Activated CD8-positive, alpha-beta memory T cell treated with anti-CD3 and anti-CD28 coated beads, Interleukin-2, amount 10 ng/mL, durations not matched to agents 7 days and 5 days (primary cell): ENCODE measurements around the gene DHX9. TPM values are rescaled to one million over a fixed set of nuclear protein-coding genes. Genes with fewer than 3 reads are reported as not detected.

Experiments
- ATAC-seq: fragments of 150-1000 bp; cut with Tn5 transposase; one replicate; pipeline ENCODE4 v1.10.0; 2021; ENCODE audit warnings: moderate library complexity
- CTCF ChIA-PET: fragments of 350-600 bp; sonication (Branson Sonifier 250); formaldehyde crosslinking; loops from one replicate; lab custom pipeline; 2021; ENCODE audit warnings: antibody characterized with exemption; lab: Charles Lee
- DNase-seq: peaks from one replicate; pipeline ENCODE4 v3.0.0-alpha.2; 2020
- H3K27ac Mint-ChIP-seq: one replicate; pipeline ENCODE4 v1.8.0; 2021; ENCODE audit warnings: mild to moderate bottlenecking, mixed read lengths
- H3K27me3 Mint-ChIP-seq: one replicate; pipeline ENCODE4 v1.8.0; 2021; ENCODE audit warnings: mixed read lengths
- H3K36me3 Mint-ChIP-seq: one replicate; pipeline ENCODE4 v1.8.0; 2021; ENCODE audit warnings: mild to moderate bottlenecking, mixed read lengths
- H3K4me1 Mint-ChIP-seq: one replicate; pipeline ENCODE4 v1.8.0; 2021; ENCODE audit warnings: mixed read lengths
- H3K4me3 Mint-ChIP-seq: one replicate; pipeline ENCODE4 v1.8.0; 2021; ENCODE audit warnings: mild to moderate bottlenecking, moderate library complexity, mixed read lengths
- H3K9me3 Mint-ChIP-seq: one replicate; pipeline ENCODE4 v1.8.0; 2022; ENCODE audit warnings: low read depth, mixed read lengths
- total RNA-seq, 2 experiments: library from RNA; stranded (reverse); gene quantifications; one replicate each; pipeline ENCODE4 v1.2.3, GENCODE V29; 2021

DHX9 gene
- total RNA-seq, 2 experiments from 2014 or later, result 196 to 267 TPM

DNA sequence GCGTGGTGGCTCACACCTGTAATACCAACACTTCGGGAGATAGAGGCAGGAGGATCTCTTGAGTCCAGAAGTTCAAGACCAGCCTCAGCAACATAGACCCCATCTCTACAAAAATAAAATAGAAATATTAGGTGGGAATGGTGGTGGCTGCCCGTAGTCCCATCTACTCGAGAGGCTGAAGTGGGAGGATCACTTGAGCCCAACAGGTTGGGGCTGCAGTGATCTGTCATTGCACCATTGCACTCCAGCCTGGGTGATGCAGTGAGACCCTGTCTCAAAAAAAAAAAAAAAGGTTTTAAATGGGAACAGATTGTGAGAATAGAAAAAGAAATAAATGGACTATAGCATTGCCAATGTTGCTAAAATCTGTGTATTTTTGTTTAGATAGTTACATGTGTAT, 11.2 kb downstream of the DHX9 start:
- CTCF ChIA-PET, result no interaction called here
- H3K4me1 Mint-ChIP-seq, result peaks cover 44% of the 10 kb centered on the region
- DNase-seq (no peak), ATAC-seq (no peak)
- H3K27ac Mint-ChIP-seq, result no peak overlapping the region
- no peaks in the 10 kb centered on the region for H3K27me3 Mint-ChIP-seq
- no peaks in the 10 kb centered on the region for H3K9me3 Mint-ChIP-seq
- peaks cover 72% of the 10 kb centered on the region for H3K36me3 Mint-ChIP-seq
- no peak overlapping the region for H3K4me3 Mint-ChIP-seq

DNA sequence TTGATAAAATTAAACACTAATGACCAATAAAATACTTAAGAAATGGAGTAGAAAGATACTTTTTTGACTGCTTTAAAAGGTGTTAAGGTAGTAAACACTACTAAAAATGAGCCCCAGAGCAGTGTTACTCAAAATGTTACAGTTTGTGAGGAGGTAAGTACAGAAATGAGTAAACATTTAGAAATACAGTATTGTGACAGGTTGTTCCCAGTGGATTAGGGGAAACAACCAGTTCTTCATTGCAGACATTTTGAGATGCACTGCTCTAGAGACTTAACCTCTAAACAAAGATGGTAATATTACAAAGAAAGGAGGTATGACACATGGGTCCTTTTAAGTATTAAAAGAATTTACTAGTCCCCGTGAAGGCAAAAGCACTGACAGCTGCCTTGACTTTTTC, 12.7 kb downstream of the DHX9 start:
- no peaks in the 10 kb centered on the region for H3K27me3 Mint-ChIP-seq
- H3K4me3 Mint-ChIP-seq, result no peak overlapping the region
- no peaks in the 10 kb centered on the region for H3K9me3 Mint-ChIP-seq
- CTCF ChIA-PET, result no interaction called here
- peaks cover 71% of the 10 kb centered on the region for H3K36me3 Mint-ChIP-seq
- ATAC-seq (no peak), DNase-seq (no peak)
- H3K4me1 Mint-ChIP-seq, result peaks cover 35% of the 10 kb centered on the region
- no peak overlapping the region for H3K27ac Mint-ChIP-seq

DNA sequence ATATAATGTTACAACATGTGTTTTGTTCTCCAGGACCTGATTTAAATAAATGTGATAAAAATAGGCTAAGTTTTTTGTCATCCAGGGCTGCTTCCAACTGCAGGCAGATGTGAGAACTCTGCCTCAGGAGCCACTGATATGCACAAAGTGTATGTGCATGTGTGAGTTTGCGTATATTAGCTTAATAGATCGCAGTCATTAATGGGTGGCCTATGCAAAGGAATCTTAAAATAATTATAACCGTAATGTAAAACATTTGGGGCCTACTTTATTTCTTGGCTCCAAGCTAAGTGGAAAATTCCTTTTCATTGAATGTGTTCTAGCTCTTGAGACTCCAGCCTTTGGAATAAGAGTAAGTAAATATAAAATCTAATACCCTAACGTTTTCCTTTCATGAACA, 16.8 kb downstream of the DHX9 start:
- DNase-seq (no peak), ATAC-seq (no peak)
- CTCF ChIA-PET, result no interaction called here
- Mint-ChIP-seq H3K27me3 (no peaks in the 10 kb centered on the region), H3K9me3 (no peaks in the 10 kb centered on the region), H3K36me3 (peaks cover 72% of the 10 kb centered on the region), H3K27ac (no peak overlapping the region), H3K4me3 (no peak overlapping the region), H3K4me1 (peaks cover 9% of the 10 kb centered on the region)

DNA sequence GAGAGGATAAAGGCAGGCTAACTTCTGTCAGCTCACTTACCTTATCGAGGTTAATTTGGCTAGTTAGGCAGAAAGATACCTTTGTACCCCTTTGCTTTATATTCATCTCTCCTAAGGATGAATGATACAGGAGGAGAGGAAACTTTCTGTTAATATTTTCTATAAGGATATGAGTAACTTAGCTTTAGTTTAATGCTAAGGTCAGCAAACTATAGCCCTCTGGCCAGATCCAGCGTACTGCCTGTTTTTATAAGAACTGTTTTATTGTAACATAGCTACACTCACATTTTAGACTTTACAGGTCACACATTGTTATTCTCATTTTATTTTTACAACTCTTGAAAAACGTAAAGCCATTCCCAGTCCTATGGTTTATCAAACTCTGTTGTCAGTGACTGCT, 18.1 kb downstream of the DHX9 start:
- Mint-ChIP-seq H3K4me1 (peaks cover 17% of the 10 kb centered on the region), H3K27me3 (no peaks in the 10 kb centered on the region), H3K27ac (no peak overlapping the region), H3K9me3 (no peaks in the 10 kb centered on the region), H3K36me3 (peaks cover 76% of the 10 kb centered on the region), H3K4me3 (no peak overlapping the region)
- DNase-seq, result no peak
- CTCF ChIA-PET, result interaction anchor here (1.1 kb wide), 1 partner anchor 18 kb away, joined by 3 read pairs; no protein-coding TSS in a partner anchor
- no peak for ATAC-seq

DNA sequence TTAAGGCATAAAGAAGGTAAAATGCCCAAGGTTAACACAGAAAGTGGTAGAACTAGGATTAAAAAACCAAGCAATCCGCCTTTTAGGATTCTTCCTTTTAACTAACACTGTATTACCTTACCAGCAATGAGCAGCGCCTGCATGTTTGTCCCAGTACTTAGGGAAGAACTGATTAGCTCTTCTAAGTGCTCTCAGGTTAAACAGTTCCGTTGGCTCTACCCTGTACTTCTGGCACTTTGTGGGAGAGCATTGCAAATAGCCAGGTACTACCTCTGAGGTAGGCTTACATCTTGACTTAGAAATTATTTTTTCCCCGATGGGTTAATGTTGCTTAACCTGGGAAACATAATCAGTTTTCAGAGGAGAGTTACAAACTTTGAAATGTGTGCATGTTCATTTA, 21.5 kb downstream of the DHX9 start:
- peaks cover 73% of the 10 kb centered on the region for H3K36me3 Mint-ChIP-seq
- H3K9me3 Mint-ChIP-seq, result no peaks in the 10 kb centered on the region
- CTCF ChIA-PET, result no interaction called here
- peaks cover 20% of the 10 kb centered on the region for H3K4me1 Mint-ChIP-seq
- DNase-seq (no peak), ATAC-seq (no peak)
- H3K4me3 Mint-ChIP-seq, result no peak overlapping the region
- H3K27me3 Mint-ChIP-seq, result no peaks in the 10 kb centered on the region
- no peak overlapping the region for H3K27ac Mint-ChIP-seq

DNA sequence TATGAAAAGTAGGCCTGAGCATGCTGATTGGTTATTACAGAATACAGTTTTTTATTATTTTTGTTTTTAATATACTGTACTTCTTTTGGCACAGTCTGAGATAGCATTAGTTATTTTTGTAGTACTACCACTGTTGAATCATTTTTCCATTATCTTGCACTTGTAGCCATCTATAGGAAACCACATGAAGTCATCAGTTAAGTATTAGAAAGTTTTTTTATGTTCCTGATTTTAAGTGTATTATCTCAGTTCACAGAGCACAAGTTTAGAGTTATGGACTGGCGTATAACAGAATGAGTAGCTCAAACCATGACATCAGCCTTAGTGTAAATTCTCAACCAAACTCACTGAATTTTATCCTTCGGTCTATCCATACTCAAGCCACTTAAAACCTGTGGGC, 22.8 kb downstream of the DHX9 start:
- no peaks in the 10 kb centered on the region for H3K27me3 Mint-ChIP-seq
- peaks cover 80% of the 10 kb centered on the region for H3K36me3 Mint-ChIP-seq
- CTCF ChIA-PET, result interaction anchor here (0.7 kb wide), 1 partner anchor 27 kb away, joined by 3 read pairs; no protein-coding TSS in a partner anchor
- H3K9me3 Mint-ChIP-seq, result no peaks in the 10 kb centered on the region
- ATAC-seq, result peak; percentile 42
- peaks cover 22% of the 10 kb centered on the region for H3K4me1 Mint-ChIP-seq
- no peak overlapping the region for H3K4me3 Mint-ChIP-seq
- DNase-seq, result no peak
- H3K27ac Mint-ChIP-seq, result peak overlapping the region; percentile 45

DNA sequence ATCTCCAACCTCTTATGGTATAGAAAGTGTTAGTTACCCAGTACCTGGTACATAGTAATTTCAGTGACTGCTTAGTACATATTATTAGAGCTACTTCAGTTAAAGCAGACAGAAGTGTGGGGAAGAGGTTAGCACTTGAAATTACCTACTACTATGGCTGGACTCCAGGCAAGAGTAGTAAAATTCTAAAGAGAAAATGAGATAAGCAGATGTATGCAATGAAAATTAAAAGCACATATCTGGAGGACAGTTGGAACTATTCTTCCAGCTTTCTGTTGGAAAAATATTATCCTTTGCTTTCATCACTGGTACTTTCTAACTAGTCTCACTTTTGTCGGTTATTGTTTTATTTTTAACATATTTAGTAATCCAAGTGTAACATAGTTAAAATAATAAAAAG, 23.7 kb downstream of the DHX9 start:
- ATAC-seq, result no peak
- Mint-ChIP-seq H3K27me3 (no peaks in the 10 kb centered on the region), H3K9me3 (no peaks in the 10 kb centered on the region), H3K36me3 (peaks cover 79% of the 10 kb centered on the region), H3K4me1 (peaks cover 22% of the 10 kb centered on the region), H3K4me3 (no peak overlapping the region), H3K27ac (no peak overlapping the region)
- no peak for DNase-seq
- CTCF ChIA-PET, result no interaction called here

DNA sequence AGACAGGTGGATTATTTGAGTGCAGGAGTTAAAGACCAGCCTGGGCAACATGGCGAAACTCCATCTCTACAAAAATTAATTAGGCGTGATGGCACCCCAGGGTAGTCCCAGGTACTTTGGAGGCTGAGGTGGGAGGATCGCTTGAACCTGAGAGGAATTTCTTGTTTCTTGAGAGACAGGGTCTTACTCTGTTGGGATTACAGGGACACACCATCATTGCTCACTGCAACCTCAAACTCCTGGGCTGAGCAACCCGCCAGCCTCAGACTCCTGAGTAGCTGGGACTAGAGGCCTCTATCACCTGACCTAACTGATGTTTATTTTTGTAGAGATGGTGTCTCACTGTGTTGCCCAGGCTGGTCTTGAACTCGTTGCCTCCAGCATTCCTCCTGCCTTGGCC, 24.8 kb downstream of the DHX9 start:
- Mint-ChIP-seq H3K9me3 (no peaks in the 10 kb centered on the region), H3K27ac (no peak overlapping the region), H3K27me3 (no peaks in the 10 kb centered on the region), H3K4me1 (peaks cover 20% of the 10 kb centered on the region), H3K36me3 (peaks cover 75% of the 10 kb centered on the region), H3K4me3 (no peak overlapping the region)
- ATAC-seq (no peak), DNase-seq (no peak)
- CTCF ChIA-PET, result no interaction called here

DNA sequence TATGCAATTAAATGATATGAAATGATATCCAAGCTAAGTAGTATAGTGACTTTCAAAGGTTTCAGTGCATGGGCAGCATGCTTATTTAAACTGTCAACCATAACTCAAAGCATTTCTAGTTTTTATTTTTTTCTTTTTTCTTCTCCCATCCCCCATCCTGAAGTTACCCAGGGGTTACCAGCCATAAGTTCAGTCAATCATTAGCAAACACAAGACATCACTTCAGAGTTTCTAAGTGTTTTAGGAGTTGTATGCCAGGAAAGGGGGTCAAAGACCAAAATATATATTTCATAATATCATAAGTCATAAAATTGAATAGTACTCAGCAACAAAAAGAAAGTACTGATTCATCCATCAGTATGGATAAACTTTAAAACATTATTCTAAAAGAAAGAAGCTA, 28.7 kb downstream of the DHX9 start:
- Mint-ChIP-seq H3K27ac (no peak overlapping the region), H3K4me3 (no peak overlapping the region), H3K36me3 (peaks cover 73% of the 10 kb centered on the region), H3K27me3 (no peaks in the 10 kb centered on the region), H3K9me3 (no peaks in the 10 kb centered on the region), H3K4me1 (peaks cover 4% of the 10 kb centered on the region)
- DNase-seq, result no peak
- CTCF ChIA-PET, result no interaction called here
- no peak for ATAC-seq

DNA sequence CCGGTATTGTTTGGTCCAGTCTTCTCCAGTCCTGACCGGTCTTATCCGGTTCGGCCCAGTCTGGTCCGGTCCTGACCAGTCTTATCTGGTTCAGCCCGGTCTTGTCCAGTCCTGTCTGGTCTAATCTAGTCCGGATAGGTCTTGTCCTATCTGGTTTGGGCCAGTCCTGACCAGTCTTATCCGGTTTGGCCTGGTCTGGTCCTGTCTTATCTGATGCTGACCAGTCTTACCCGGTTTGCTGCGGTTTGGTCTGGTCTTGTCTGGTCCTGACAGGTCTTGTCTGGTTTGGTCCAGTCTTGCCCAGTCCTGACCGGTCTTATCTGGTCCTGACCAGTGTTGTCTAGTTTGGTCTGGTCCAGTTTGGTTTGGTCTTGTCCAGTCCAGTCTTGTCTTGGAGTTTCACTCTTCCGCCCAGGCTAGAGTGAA, 30.1 kb downstream of the DHX9 start:
- ATAC-seq, result no peak
- Mint-ChIP-seq H3K27me3 (no peaks in the 10 kb centered on the region), H3K9me3 (no peaks in the 10 kb centered on the region), H3K4me3 (no peak overlapping the region), H3K27ac (peak overlapping the region; percentile 40), H3K36me3 (peaks cover 84% of the 10 kb centered on the region), H3K4me1 (peaks cover 6% of the 10 kb centered on the region)
- CTCF ChIA-PET, result no interaction called here
- no peak for DNase-seq

DNA sequence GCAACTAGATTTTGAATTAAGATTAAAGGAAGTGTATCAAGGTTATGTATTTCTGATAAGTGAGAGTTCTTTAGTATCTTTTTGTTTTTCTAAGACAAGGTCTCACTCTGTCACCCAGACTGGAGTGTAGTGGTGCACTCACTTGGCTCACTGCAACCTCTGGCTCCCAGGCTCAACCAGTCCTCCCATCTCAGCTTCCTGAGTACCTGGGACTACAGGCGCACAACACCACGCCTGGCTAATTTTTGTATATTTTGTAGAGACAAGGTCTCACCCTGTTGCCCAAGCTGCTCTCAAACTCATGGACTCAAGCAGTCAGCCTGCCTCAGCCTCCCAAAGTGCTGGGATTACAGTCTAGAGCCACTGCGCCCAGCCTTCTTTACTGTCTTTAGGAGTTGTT, 33.7 kb downstream of the DHX9 start:
- H3K27ac Mint-ChIP-seq, result peak overlapping the region; percentile 14
- no peak overlapping the region for H3K4me3 Mint-ChIP-seq
- ATAC-seq (no peak), DNase-seq (no peak)
- CTCF ChIA-PET, result no interaction called here
- peaks cover 82% of the 10 kb centered on the region for H3K36me3 Mint-ChIP-seq
- no peaks in the 10 kb centered on the region for H3K27me3 Mint-ChIP-seq
- H3K9me3 Mint-ChIP-seq, result no peaks in the 10 kb centered on the region
- peaks cover 9% of the 10 kb centered on the region for H3K4me1 Mint-ChIP-seq

DNA sequence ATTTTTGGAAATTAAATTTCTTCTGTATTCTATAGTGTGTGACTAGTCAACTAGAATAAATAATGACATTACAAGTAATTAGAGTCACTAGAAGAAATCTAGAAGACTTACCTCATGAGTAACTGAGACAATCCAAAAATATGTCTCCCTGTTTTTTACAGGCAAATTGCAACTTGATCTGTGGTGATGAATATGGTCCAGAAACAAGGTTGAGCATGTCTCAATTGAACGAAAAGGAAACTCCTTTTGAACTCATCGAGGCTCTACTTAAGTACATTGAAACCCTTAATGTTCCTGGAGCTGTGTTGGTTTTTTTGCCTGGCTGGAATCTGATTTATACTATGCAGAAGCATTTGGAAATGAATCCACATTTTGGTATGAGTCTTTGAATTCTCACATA, 36.7 kb downstream of the DHX9 start:
- Mint-ChIP-seq H3K4me1 (peaks cover 9% of the 10 kb centered on the region), H3K27ac (peak overlapping the region; percentile 38), H3K36me3 (peaks cover 85% of the 10 kb centered on the region), H3K4me3 (no peak overlapping the region), H3K9me3 (no peaks in the 10 kb centered on the region), H3K27me3 (no peaks in the 10 kb centered on the region)
- no peak for DNase-seq
- CTCF ChIA-PET, result interaction anchor here (1.2 kb wide), 1 partner anchor 19 kb away, joined by 3 read pairs; no protein-coding TSS in a partner anchor
- no peak for ATAC-seq

DNA sequence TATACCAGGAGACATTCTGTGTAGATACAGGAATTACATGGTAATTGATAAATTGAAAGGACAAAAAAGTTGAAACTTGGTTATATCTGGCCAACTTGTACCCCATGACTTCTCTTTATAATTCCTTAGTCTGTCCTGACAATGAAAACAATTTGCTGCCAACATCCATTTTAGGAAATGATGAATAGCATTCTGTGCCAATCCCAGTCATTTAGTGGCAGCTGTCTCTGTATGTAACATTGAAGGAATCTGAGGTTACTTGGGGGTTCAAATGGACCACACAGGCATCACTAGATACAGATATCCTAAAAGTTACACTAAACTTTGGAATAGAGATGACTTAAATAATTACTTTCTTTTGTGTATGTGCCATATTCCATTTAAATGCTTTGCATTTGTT, 38.2 kb downstream of the DHX9 start:
- no peaks in the 10 kb centered on the region for H3K27me3 Mint-ChIP-seq
- CTCF ChIA-PET, result no interaction called here
- H3K27ac Mint-ChIP-seq, result no peak overlapping the region
- H3K4me3 Mint-ChIP-seq, result no peak overlapping the region
- ATAC-seq (no peak), DNase-seq (no peak)
- H3K9me3 Mint-ChIP-seq, result no peaks in the 10 kb centered on the region
- H3K4me1 Mint-ChIP-seq, result peaks cover 9% of the 10 kb centered on the region
- H3K36me3 Mint-ChIP-seq, result peaks cover 88% of the 10 kb centered on the region

DNA sequence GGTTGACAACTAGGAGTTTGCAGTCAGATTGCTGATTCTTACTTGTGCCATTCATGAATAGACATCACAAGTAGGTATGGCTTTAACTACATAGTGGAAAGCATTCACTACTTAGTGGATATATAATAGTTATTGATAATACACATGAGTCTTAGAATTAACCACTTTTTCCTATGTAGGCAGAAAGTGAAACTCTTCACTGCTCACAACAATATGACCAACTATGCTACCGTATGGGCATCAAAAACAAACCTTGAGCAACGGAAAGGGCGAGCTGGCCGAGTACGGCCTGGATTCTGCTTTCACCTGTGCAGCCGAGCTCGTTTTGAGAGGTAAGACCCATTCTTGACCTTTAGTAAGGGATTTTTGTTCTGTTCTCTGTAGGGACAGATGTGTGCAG, 38.7 kb downstream of the DHX9 start:
- no peak overlapping the region for H3K4me3 Mint-ChIP-seq
- no peaks in the 10 kb centered on the region for H3K9me3 Mint-ChIP-seq
- H3K4me1 Mint-ChIP-seq, result peaks cover 9% of the 10 kb centered on the region
- peaks cover 88% of the 10 kb centered on the region for H3K36me3 Mint-ChIP-seq
- no peaks in the 10 kb centered on the region for H3K27me3 Mint-ChIP-seq
- DNase-seq (no peak), ATAC-seq (no peak)
- H3K27ac Mint-ChIP-seq, result no peak overlapping the region
- CTCF ChIA-PET, result interaction anchor here (1.5 kb wide), 1 partner anchor 11 kb away, joined by 4 read pairs; no protein-coding TSS in a partner anchor

DNA sequence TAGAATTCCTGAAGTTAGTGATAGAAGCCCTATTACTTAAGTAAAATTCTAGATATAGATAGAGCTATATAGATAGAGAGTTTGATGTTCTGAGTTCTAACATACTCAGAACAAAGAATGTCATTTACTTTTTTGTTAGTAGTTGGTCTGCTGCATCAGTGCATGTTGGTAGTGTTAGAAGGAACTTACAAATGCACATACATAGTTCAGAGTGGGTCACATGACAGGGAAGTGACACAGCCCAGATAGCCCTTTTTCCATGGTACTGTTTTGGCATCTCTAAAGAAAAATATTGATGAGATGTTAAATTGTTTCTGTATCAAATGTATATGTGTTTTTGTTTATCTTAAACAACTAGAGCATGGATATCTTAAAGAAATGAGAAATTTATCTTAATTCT, 45.7 kb downstream of the DHX9 start:
- DNase-seq (no peak), ATAC-seq (no peak)
- no peaks in the 10 kb centered on the region for H3K27me3 Mint-ChIP-seq
- CTCF ChIA-PET, result interaction anchor here (1.2 kb wide), 1 partner anchor 38 kb away, joined by 3 read pairs; no protein-coding TSS in a partner anchor
- no peak overlapping the region for H3K27ac Mint-ChIP-seq
- no peaks in the 10 kb centered on the region for H3K9me3 Mint-ChIP-seq
- peaks cover 87% of the 10 kb centered on the region for H3K36me3 Mint-ChIP-seq
- H3K4me3 Mint-ChIP-seq, result no peak overlapping the region
- H3K4me1 Mint-ChIP-seq, result peaks cover 25% of the 10 kb centered on the region
